ENCODE data around the gene HOOK1.

HOOK1 gene
- 22.2 to 28.3 (median 26.6) reads per million in 4 donors for total RNA-seq

- peak in 2 of 5 donors; percentile 3 for DNase-seq
These were observed at the start of gene HOOK1 for GRCh38 chr1:59814901-59815825. Gene HOOK1 (plus strand): TSS chr1:59814949. CDS start chr1:59815118, 169 bp downstream.

- no peak for DNase-seq
These were observed 49.6 kb upstream of the HOOK1 start for GRCh38 chr1:59765011-59765730.

DNA sequence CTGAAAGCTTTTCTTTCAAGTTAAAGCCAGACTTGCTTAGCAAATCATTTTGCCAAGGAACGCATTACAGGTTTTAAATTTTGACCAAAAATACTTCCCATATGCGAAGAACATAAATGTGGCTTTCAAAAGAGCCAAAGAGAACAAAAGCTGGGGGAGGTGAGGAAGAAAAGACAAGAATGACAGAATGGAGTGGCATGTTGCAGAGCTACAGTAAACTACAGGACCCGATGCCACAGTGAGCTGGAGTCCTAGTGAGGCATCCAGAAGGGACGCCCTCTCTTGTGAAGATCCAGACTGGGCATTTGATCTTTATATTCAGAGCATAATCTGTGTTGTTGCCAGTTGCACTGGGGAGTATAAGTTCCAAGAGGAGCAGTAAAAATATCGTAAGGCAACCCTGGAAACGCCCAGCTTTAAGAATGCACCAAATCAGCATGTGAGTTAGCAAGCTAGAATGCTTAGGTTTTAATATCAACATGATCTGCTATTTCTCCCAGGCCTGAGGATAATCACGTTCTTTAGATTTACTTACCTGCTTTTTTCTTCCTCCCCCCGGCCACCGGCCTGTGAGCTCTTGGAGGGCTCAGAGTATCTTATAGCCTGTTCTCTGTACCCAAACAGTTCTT, 48.4 kb upstream of the HOOK1 start:
- DNase-seq = no peak

DNA sequence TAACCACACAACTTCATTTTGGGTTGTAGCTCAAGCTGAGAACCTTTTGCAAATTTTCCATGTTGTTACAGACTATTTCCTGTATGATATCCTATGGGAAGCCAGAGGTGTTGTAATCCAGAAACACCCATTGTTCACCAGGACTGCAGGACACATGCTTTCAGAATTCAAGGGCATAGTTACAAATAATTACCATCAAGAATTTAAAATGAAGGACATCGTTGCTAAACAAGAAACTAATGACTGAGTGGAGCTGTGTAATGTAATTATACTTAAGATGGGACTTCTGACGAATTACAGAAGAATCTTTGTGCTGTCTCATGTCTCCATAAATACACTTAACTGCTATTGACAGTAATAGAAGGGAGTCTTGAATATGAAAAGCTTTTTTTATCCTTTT, 47.6 kb upstream of the HOOK1 start:
- DNase-seq = no peak

DNA sequence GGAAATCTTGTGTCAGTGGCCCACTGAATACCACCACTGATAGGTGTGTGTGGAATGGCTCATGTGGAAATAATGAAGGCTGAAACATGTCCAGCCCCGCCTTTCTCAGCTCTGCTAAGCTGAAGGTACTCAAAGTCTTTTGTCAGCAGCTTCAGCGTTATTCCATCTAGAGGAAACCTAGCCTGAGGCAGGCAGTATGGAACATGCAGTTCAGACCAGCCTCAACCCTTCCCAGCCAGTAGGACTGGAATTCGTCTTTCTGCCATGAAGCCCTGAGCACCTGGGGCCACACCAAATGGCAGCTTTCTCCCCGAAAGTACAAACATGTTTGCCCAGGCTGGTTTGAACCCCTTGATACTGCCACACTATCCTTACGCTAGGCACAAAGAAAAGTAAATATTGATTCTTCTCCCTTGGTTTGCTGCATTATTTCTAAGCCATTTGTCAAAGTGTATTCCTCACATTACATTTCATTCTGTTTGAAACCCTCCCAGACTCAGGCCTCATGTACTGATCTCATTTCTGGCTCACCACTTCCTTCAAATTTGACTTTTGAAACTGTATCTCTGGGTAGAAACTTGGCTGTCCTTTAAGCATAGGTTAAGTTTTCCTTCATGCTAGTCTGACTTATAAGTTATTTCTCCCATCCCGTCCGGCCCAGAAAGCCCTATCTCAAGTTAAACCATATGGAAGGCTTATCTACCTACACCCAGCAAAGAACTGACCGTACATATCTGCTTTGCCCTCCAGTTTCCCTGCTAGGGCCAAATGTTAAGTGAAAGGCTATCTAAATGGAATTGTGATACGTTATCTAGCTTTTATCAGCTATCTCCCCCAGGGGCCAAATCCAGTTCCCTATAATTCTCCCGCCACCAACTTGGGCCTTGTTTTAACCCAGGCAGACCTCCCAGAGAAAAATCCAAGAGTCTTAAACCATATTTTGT, 45.7 kb upstream of the HOOK1 start:
- DNase-seq = no peak

GRCh38 chr1:59769736-59770095, 45.0 kb upstream of the HOOK1 start:
- no peak for DNase-seq

DNA sequence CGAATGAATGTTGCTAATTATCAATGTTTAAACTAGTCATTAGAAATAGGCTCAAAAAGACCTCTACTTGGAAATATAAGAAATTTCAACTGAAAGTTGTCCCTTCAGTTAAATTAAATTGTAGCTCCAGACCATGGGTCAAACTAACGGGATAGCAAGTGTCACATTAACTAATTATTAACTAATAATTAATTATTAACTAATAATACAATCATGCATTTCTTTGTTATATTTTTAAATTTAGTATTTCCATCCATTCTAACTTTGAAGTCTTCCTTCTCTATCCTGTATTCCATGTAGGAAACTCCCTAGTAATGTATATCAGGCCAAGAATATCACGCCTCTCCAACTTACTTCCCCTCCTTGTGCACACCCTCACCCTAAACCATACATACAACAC, 43.4 kb upstream of the HOOK1 start:
- no peak for DNase-seq

DNA sequence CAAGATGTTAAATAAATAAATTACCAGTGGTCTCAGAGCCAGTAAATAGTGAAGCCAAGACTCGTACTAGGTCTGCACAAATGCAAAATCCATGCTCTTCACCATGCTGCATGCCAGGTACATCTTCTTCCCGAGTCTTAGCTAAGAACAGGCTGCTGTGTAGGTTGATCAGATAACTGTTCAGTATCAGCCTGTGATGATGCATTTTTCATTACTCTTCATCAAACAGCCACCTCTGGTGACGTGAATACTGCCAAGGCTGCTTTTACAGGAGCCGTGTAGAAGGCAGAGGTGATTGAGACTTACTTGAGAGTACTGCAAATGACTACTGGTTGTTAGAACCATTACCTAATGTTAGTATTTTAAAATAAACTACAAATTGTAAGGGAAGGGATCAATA, 39.3 kb upstream of the HOOK1 start:
- DNase-seq = no peak

DNA sequence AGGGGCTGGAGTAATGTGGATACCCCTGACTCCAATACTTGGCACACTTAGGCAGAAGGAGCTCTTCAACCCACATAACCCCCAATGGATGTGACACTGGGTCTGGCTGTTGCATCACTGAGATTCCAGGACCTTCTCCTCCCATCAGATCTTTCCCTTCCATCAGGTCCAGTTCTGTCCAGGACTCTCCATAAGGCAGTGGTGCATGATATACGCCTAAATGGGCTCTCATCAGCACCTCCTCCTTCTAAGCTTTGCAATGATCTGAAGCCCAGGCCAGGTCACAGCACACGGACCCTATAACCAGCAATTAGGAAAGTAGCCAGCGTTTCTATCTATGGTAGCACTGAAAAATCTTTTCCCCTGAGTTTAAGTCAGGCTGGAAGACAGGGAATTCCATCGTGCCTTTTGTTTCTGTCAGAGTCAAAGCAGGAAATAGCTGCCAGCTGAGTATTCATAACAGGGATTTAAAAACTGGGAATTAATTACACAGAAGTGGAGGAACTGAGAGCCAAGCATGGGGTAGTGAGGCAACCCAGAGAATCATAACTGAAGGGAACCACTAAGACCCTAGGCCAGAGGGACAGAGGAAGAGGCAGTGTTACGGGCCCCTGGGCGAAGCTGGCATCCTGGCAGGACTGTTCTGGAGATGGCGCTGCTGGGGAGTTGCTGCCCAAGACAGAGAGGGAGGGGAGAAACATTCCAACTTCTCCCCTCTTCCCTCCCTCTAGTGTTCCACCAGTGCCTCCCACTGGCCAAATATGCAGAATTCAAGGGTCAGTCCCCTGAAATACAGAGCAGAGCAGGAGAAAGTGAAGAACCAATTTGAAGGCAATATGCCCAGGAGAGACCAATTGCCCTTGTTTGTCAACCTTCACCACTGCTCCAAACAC, 37.5 kb upstream of the HOOK1 start:
- no peak for DNase-seq

DNA sequence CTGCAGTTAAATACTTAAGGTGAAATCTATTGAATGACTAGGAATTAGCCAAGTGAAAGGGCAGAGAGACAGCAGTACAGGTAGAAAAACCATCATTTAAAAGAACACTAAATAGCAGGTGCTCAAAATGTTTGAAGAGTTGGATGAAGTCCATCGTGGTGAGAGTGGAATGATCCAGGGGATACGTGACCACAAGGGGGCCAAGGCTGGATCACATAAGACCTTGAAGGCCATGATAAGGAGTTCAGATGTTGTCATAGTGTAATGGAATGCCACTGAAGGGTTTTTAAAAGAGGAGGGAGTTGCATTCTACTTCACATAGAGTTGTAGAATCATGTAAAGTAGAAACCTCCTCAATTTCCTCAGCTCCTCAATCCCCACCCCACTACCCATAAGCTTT, 34.8 kb upstream of the HOOK1 start:
- no peak for DNase-seq

DNA sequence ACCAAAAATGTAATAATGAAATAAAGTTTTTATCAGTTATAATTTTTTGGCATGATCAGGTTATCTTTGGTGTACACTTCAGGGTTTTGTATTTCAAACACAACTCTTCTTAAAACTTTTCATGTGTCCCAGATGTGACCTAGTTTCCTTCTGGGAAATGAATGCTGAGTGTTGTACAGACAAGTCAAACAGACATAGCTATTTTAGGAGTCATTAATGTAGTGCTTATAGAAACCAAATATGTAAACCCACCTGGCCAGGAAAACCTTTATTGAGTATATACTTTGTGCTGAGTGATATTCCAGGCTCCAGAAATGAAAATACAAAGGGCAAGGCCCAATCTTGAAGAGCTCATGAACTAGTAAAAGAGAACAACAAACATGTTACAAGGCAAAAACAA, 25.9 kb upstream of the HOOK1 start:
- DNase-seq = no peak

- DNase-seq = no peak
These were observed 16.1 kb upstream of the HOOK1 start for GRCh38 chr1:59798600-59798999.

DNA sequence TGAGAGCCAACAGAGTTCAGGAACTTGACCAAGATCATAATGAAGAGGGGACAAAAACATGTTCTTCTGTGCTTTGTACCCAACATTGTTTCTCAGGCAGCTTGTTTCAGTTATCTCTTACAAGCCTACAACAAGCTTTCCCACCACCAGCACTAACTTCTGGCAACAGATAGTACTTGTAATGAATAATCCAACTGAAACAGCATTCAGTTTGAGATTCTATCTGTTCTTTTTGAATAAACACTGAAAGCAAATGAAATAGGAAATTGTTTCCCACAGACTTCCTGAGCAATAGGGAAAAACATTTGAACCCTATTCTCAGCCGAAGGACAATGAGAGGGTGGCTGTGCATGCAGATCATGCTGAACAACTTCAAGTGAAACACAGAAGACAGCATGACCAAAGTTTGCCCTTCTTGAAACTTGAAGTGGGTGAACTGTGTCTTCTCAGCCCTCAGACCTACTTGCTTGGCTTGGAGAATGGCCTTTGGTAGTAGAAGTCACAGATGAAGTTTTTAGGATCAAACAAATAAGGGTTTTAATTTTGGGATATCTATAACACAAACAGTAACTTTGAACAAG, 11.2 kb upstream of the HOOK1 start:
- no peak for DNase-seq

GRCh38 chr1:59804301-59804700, 10.4 kb upstream of the HOOK1 start:
- DNase-seq = no peak

DNA sequence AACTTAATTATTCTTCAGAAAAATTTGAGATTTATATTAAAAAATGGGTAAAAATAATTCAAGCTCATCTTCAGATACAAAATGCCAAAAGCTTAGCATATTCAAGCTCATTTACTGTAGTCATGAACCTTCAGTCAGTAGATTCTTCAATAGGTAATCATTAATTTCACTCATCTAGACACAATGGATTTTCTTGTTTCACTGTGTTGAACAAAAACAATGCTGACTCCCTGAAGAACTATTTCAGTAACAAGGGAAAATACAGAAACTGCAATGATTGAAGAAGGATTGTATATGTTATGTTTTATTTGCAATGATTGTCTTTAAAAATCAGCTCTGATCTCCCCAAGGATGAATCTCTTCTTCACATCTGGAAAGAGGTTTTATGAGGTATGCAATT, 9.2 kb upstream of the HOOK1 start:
- DNase-seq = no peak

DNA sequence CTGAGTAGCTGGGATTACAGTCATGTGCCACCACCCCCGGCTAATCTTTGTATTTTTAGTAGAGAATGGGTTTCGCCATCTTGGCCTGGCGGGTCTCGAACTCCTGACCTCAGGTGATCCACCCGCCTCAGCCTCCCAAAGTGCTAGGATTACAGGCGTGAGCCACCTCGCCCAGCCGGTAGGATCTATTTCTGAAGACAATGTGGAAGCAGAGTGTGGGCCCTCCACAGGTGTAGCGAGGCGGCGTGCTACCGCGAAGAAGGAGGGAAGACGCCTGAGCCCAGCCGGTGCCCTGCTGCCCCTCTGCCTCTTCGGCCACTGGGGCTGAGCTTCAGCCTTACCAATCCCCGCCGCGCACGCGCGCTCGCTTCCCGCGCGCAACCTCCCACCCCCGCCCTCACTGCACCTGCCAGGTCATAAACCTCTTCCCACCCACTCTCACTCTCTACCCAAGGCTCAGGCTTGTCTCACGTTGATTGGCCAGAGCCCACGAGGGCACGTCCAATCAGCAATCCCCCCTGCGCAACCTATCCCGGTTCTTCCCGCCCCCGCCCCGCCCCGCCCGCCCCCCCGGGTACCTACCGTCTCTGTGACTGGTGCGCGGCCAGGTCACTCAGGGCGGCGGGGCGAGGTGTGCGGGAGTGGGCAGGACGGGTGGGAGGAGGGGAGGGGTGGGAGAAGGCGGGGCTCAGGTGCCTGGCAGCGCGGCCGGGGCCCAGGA, 409 bp upstream of the HOOK1 start:
- DNase-seq = peak; percentile 79 to 91 (median 85)

DNA sequence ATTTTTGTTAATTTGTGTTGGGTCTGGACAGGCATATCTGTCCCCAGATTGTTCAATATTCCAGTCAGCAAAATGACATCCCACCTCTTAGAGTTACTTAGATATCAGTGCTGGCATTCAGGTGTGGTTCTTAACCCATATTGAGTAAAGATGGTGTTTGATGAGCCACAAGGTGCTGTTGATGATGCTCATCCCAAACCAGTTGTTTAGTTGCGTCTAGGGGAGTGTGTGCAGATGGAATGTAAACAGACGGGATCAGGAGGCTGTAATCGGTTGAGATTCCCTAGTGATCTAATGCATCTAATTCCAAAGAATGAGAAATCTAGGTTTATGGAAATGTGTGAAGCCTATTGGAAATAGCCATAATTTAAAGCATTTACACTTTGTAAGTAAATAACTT, 1.1 kb downstream of the HOOK1 start:
- DNase-seq = no peak

DNA sequence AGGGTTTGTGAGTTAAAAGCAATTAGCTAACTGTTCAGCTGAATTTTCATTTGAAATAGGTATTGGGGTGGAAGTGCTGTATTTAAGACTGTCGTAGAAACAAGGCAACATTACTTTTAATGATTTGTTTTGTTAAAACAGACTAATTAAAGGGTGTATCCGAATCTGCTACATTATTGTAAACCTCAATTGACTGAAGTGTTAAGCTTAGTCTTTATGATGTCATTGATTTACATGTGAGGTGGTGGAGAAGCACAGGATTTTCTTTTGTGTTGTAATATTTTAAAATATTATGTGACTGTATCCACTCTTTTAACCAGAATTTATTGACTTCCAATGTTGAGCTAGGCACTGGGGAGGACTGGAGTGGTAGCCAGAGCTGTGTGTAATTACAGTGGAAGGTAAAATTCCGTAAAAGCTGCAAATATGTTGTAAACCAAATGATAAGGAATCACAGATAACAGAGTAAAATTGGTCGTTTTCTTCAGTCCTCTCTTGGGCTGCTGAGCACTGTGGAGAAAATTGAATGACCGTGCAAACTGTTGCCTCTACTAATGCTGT, 1.6 kb downstream of the HOOK1 start:
- no peak for DNase-seq

GRCh38 chr1:59819566-59820438, 5.1 kb downstream of the HOOK1 start:
- no peak for DNase-seq

Measured in T-helper 1 cell (primary cell).